ENCODE results near the gene ZNF598. TPM values are rescaled to one million over a fixed set of nuclear protein-coding genes. Genes with fewer than 3 reads are reported as not detected.
"Not testable (repeated sequence)": the region's sequence is repeated elsewhere in the genome, so short reads cannot be mapped to it uniquely, and the experiment has no call there.

ZNF598 gene
- total RNA-seq, 2 donors from 2014 or later = 83.1 to 163 TPM

GRCh38 chr16:2015117-2015946 lies 5.7 kb upstream of the ZNF598 start:
- Mint-ChIP-seq H3K9me3 (no peaks in the 10 kb centered on the region), H3K36me3 (no peaks in the 10 kb centered on the region), H3K4me1 (ENCODE audit: low read depth in 2 of 2) (peaks cover 1 to 3% of the 10 kb centered on the region in 2 donors), H3K27me3 (peaks cover 0 to 5% of the 10 kb centered on the region in 2 donors), H3K4me3 (no peak overlapping the region), H3K27ac (no peak overlapping the region)
- ATAC-seq (no peak), DNase-seq (ENCODE audit: low spot score) (no peak)

- DNase-seq (ENCODE audit: low spot score) (no peak), ATAC-seq (no peak)
- Mint-ChIP-seq H3K27ac (no peak overlapping the region), H3K36me3 (no peaks in the 10 kb centered on the region), H3K9me3 (no peaks in the 10 kb centered on the region), H3K27me3 (peaks cover 0 to 2% of the 10 kb centered on the region in 2 donors), H3K4me3 (no peak overlapping the region), H3K4me1 (ENCODE audit: low read depth in 2 of 2) (peaks cover 7 to 13% of the 10 kb centered on the region in 2 donors)
These were observed 3.9 kb upstream of the ZNF598 start for GRCh38 chr16:2013527-2013926.

DNA sequence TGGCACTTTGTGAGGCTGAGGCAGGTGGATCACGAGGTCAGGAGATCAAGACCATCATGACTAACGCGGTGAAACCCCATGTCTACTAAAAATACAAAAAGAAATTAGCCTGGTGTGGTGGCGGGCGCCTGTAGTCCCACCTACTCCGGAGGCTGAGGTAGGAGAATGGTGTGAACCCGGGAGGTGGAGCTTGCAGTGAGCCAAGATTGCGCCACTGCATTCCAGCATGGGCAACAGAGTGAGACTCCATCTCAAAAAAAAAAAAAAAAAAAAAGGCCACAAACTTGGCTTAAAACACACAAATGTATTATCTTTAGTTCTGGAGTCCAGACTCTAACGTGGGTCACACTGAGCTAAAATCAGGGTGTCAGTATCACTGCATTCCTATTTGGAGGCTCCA lies 2.1 kb upstream of the ZNF598 start:
- H3K27me3 Mint-ChIP-seq; H3K36me3 Mint-ChIP-seq; ATAC-seq; H3K4me3 Mint-ChIP-seq; H3K9me3 Mint-ChIP-seq; DNase-seq (ENCODE audit: low spot score); H3K27ac Mint-ChIP-seq: not testable (repeated sequence)
- H3K4me1 Mint-ChIP-seq (ENCODE audit: low read depth in 2 of 2) = peaks cover 20 to 27% of the 10 kb centered on the region in 2 donors

DNA sequence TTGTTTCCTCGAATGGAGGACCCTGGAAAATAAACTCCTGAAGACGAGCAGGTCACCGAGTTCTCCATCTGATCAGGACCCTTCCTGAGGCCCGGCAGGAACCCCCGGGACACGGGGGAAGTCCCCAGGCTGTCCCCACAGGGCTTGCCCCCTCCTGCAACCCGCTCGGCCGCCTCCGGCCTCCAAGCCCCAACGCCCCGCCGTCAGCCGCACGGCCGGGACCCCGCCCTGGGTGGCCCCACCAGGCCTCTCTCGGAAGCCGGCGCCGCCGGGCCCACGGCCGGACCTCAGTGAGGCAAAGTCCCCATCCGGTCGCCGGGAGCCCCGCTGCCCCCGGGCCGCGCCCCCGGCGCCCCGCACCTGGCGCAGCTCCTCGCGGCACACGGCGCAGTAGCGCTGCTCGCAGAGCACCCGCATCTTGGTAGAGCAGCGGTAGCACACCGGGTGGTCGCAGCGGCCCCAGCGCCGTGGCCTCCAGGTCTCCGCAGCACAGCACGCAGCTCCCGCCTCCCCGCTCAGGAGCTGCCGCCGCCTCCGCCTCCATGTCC lies 383 bp downstream of the ZNF598 start:
- H3K9me3 Mint-ChIP-seq = no peaks in the 10 kb centered on the region
- H3K36me3 Mint-ChIP-seq = no peaks in the 10 kb centered on the region
- H3K4me1 Mint-ChIP-seq (ENCODE audit: low read depth in 2 of 2) = peaks cover 30 to 37% of the 10 kb centered on the region in 2 donors
- DNase-seq (ENCODE audit: low spot score) = no peak
- peak; percentile 47 to 53 for ATAC-seq
- no peaks in the 10 kb centered on the region for H3K27me3 Mint-ChIP-seq
- peak overlapping the region; percentile 81 to 86 for H3K27ac Mint-ChIP-seq
- H3K4me3 Mint-ChIP-seq = peak overlapping the region; percentile 95

GRCh38 chr16:2008631-2009163 lies 924 bp downstream of the ZNF598 start:
- peak overlapping the region; percentile 95 for H3K4me3 Mint-ChIP-seq
- no peaks in the 10 kb centered on the region for H3K27me3 Mint-ChIP-seq
- peak overlapping the region; percentile 81 to 86 for H3K27ac Mint-ChIP-seq
- no peaks in the 10 kb centered on the region for H3K36me3 Mint-ChIP-seq
- peaks cover 30 to 37% of the 10 kb centered on the region in 2 donors for H3K4me1 Mint-ChIP-seq (ENCODE audit: low read depth in 2 of 2)
- DNase-seq (ENCODE audit: low spot score) (no peak), ATAC-seq (peak in 1 of 2 donors; percentile 6)
- H3K9me3 Mint-ChIP-seq = no peaks in the 10 kb centered on the region

DNA sequence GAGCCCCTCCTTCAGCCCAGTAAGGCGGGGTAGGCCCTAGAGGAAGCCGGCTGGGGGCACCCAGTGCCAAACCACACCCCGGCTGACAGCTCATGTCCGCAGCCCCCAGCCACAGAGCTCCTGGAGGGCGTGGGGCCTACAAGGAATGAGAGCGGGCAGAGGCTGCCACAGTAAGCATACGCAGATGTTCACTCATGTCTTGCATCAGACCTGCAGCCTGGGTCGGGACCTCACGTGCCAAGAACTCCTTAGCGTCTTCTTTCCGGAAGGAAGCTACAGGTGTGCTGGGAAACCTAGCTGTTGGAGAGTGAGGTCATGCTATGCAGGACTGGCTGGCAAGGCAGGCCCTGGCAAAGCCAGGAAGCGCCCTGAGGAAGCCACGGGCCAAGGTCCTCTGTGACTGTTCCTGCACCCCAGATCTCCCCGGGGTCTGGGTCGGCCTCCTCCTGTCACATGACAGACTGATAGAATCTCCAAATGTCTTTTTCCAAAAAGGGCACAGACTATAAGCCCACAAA lies 1.6 kb downstream of the ZNF598 start:
- no peak for ATAC-seq
- H3K9me3 Mint-ChIP-seq = no peaks in the 10 kb centered on the region

DNA sequence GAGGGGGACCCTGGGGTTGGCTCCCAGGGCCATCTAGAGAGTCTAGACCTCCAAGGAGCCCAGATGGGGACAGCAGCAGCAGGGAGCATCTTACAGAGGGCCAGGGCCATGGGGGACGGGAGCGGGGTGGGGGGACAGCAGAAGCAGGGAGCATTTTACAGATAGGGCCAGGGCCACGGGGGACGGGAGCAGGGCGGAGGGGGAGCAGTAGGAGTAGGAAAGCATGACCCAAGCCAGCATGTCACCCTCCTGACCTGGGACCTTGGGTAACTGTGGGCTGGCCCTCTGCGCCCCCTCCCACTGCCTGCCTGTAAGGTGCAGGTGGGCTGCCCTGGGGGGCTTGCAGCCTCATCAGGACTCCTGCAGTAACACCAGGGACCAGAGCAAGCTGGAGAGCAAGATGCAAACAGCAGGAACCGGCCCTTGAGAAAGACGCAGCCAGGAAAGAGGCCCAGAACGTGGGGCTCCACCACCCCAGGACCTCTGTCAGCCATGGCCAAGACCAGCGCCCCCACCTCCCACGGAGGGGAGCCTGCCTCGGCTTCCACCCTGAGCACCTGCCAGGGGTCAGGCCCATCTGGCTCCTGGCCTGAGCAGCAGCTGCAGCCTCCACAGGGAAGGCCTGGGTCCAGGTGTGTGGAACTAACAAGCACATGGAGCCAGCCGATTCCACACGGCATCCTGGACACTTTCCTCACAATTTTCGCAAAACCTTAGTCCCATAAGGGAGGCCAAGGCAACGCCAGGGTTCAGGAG lies 2.4 kb downstream of the ZNF598 start:
- Mint-ChIP-seq H3K9me3 (no peaks in the 10 kb centered on the region), H3K27ac (peak overlapping the region; percentile 81 to 86), H3K27me3 (no peaks in the 10 kb centered on the region), H3K4me3 (peak overlapping the region; percentile 95), H3K4me1 (ENCODE audit: low read depth in 2 of 2) (peaks cover 32 to 37% of the 10 kb centered on the region in 2 donors), H3K36me3 (no peaks in the 10 kb centered on the region)
- DNase-seq (ENCODE audit: low spot score) = no peak
- no peak for ATAC-seq

More for the DNA sequence above, 1.6 kb downstream of the ZNF598 start:
- Mint-ChIP-seq H3K27ac (peak overlapping the region; percentile 81 to 86), H3K4me1 (ENCODE audit: low read depth in 2 of 2) (peaks cover 30 to 37% of the 10 kb centered on the region in 2 donors), H3K27me3 (no peaks in the 10 kb centered on the region), H3K36me3 (no peaks in the 10 kb centered on the region), H3K4me3 (peak overlapping the region; percentile 95)
- DNase-seq (ENCODE audit: low spot score) = no peak

DNA sequence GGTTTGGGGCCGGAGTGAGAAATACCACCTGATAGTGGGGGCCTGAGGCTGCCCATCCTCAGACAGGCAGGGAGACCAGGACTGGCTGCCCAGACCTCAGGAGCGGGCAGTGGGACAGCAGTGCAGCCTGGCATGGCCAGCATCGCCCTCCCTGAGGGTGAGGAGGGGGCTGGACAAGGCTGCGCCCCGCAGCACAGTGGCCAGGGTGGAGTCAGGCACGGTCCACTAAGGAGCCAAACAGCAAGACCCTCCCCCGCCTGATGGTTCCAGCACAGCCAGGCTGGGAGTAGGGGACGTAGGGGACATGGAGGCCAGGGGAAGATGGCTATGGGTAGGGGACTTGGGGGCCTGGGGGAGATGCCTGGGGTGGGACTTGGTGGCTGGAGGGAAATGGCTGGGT lies 3.3 kb downstream of the ZNF598 start:
- Mint-ChIP-seq H3K9me3 (no peaks in the 10 kb centered on the region), H3K27ac (peak overlapping the region in 1 of 2 donors; percentile 63), H3K4me3 (peak overlapping the region; percentile 95), H3K4me1 (ENCODE audit: low read depth in 2 of 2) (peaks cover 32 to 37% of the 10 kb centered on the region in 2 donors), H3K36me3 (no peaks in the 10 kb centered on the region), H3K27me3 (no peaks in the 10 kb centered on the region)
- DNase-seq (ENCODE audit: low spot score) (no peak), ATAC-seq (no peak)

GRCh38 chr16:2005646-2006045 lies 4.0 kb downstream of the ZNF598 start:
- Mint-ChIP-seq H3K27ac (no peak overlapping the region), H3K27me3 (no peaks in the 10 kb centered on the region), H3K4me3 (peak overlapping the region; percentile 95), H3K9me3 (no peaks in the 10 kb centered on the region), H3K36me3 (no peaks in the 10 kb centered on the region), H3K4me1 (ENCODE audit: low read depth in 2 of 2) (peaks cover 32 to 37% of the 10 kb centered on the region in 2 donors)
- no peak for DNase-seq (ENCODE audit: low spot score)
- ATAC-seq = no peak

- no peaks in the 10 kb centered on the region for H3K36me3 Mint-ChIP-seq
- no peak for ATAC-seq
- H3K9me3 Mint-ChIP-seq = no peaks in the 10 kb centered on the region
- no peak overlapping the region for H3K4me3 Mint-ChIP-seq
- H3K27me3 Mint-ChIP-seq = no peaks in the 10 kb centered on the region
- H3K4me1 Mint-ChIP-seq (ENCODE audit: low read depth in 2 of 2) = peaks cover 28 to 30% of the 10 kb centered on the region in 2 donors
- no peak for DNase-seq (ENCODE audit: low spot score)
- H3K27ac Mint-ChIP-seq = no peak overlapping the region
These were observed 4.7 kb downstream of the ZNF598 start for GRCh38 chr16:2004795-2005517.

DNA sequence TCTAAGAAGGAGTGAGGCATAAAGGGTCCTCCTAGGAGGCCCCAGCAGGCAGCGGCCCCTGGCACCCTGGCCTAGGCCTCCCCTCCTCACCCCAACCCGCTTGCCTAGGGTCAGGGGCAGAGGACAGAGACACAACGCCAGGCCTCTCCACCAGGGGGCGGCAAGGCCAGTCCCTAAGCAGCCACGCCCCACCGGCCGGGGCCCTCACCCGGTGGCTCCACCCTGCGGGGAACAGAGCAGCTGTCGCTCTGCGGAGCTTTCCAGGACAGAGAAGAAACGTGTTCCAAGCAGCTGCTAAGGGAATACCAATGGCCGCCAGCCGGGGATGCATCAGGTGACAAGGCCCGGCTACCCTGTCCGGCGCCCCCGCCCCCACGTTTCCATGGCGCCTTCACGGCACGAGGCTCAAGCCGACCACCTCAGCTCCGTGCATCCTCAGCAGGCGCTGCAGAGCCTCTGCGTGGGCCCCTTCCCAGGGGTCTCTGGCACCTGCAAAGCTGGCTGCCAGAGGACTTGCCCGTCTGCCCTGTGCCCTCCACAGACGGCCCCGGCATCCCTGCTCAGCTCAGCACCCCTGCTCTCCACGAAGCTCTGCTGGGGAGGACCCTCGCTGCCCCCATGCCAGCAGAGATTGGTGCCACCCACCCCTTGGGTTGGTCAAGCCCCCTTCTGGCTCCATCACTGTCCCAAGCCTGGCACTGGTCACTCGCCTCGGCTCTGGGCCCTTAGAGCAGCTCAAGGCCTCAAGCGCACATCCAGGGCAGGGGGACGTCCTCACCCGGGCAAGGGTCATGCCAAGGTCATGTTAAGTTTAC lies 5.6 kb downstream of the ZNF598 start:
- H3K4me1 Mint-ChIP-seq (ENCODE audit: low read depth in 2 of 2) = peaks cover 28% of the 10 kb centered on the region in 2 donors
- no peak overlapping the region for H3K27ac Mint-ChIP-seq
- H3K9me3 Mint-ChIP-seq = no peaks in the 10 kb centered on the region
- H3K27me3 Mint-ChIP-seq = no peaks in the 10 kb centered on the region
- DNase-seq (ENCODE audit: low spot score) = peak; percentile 82
- peak; percentile 85 to 87 for ATAC-seq
- no peaks in the 10 kb centered on the region for H3K36me3 Mint-ChIP-seq
- no peak overlapping the region for H3K4me3 Mint-ChIP-seq

GRCh38 chr16:2003231-2003826 lies 6.3 kb downstream of the ZNF598 start:
- H3K36me3 Mint-ChIP-seq = no peaks in the 10 kb centered on the region
- H3K4me1 Mint-ChIP-seq (ENCODE audit: low read depth in 2 of 2) = peaks cover 22 to 24% of the 10 kb centered on the region in 2 donors
- ATAC-seq (no peak), DNase-seq (ENCODE audit: low spot score) (no peak)
- H3K9me3 Mint-ChIP-seq = no peaks in the 10 kb centered on the region
- H3K27ac Mint-ChIP-seq = no peak overlapping the region
- H3K27me3 Mint-ChIP-seq = no peaks in the 10 kb centered on the region
- H3K4me3 Mint-ChIP-seq = no peak overlapping the region
